GM18499 (cell line): ENCODE measurements around the gene TNK2.
"Not testable (repeated sequence)": the region's sequence is repeated elsewhere in the genome, so short reads cannot be mapped to it uniquely, and the experiment has no call there.

Experiments
- ATAC-seq: cut with Tn5 transposase; IDR thresholded peaks from one replicate; pipeline ENCODE4 v1.9.1; 2021; ENCODE audit warnings: moderate number of reproducible peaks; ENCODE audit not compliant: insufficient read depth, unreplicated experiment

The TNK2 gene

GRCh38 chr3:195824425-195825190 is 83.7 kb downstream of the TNK2 start:
- ATAC-seq, result not testable (repeated sequence)

- no peak for ATAC-seq
These were observed 84.4 kb downstream of the TNK2 start for GRCh38 chr3:195823999-195824398.

- no peak for ATAC-seq
These were observed 85.1 kb downstream of the TNK2 start for GRCh38 chr3:195823280-195823679.

- no peak for ATAC-seq
These were observed 86.1 kb downstream of the TNK2 start for GRCh38 chr3:195822131-195822696.

- no peak for ATAC-seq
These were observed 86.8 kb downstream of the TNK2 start for GRCh38 chr3:195821403-195822130.

GRCh38 chr3:195820901-195821300 is 87.5 kb downstream of the TNK2 start:
- ATAC-seq, result no peak

- no peak for ATAC-seq
These were observed 88.2 kb downstream of the TNK2 start for GRCh38 chr3:195820186-195820585.

- no peak for ATAC-seq
These were observed 90.0 kb downstream of the TNK2 start for GRCh38 chr3:195818301-195818700.

GRCh38 chr3:195817578-195818135 is 90.7 kb downstream of the TNK2 start:
- ATAC-seq, result no peak

GRCh38 chr3:195816276-195816913 is 92.0 kb downstream of the TNK2 start:
- ATAC-seq, result not testable (repeated sequence)

GRCh38 chr3:195815169-195815771 is 93.1 kb downstream of the TNK2 start:
- no peak for ATAC-seq

- no peak for ATAC-seq
These were observed 94.3 kb downstream of the TNK2 start for GRCh38 chr3:195813916-195814640.
